PFSK-1 (cell line): ENCODE data around the gene MGAT1.

Experiments
- FOXP2 ChIP-seq: optimal IDR thresholded peaks from 2 replicates; pipeline ENCODE3; 2011; ENCODE audit warnings: borderline replicate concordance, control low read depth, inconsistent platforms; ENCODE audit not compliant: insufficient read depth; ENCODE audit errors: extremely low read length, extremely low read depth
- POLR2AphosphoS5 ChIP-seq: IDR thresholded peaks from 2 replicates; pipeline ENCODE4 v1.6.1; 2012; ENCODE audit warnings: low read depth, mild to moderate bottlenecking, control low read depth, low read length, moderate library complexity
- SIN3A ChIP-seq: IDR thresholded peaks from 2 replicates; pipeline ENCODE4 v1.6.1; 2012; ENCODE audit warnings: mild to moderate bottlenecking, low read length, moderate library complexity, borderline replicate concordance; ENCODE audit not compliant: insufficient read depth
- TAF1 ChIP-seq: IDR thresholded peaks from 2 replicates; pipeline ENCODE4 v1.6.1; 2012; ENCODE audit warnings: low read length, control low read depth, borderline replicate concordance; ENCODE audit not compliant: insufficient read depth
- TF ChIP-seq, protein P1 (sequence below), 2 experiments: IDR thresholded peaks; 2 replicates each; pipeline versions ENCODE4 v1.6.1 to v1.8.0; 2011 to 2012; ENCODE audit warnings: low read depth in 2 of 2, low read length in 2 of 2, control low read depth in 1 of 2, inconsistent platforms in 1 of 2, mild to moderate bottlenecking in 1 of 2, moderate library complexity in 1 of 2; ENCODE audit not compliant: insufficient read depth in 1 of 2

Gene MGAT1

DNA sequence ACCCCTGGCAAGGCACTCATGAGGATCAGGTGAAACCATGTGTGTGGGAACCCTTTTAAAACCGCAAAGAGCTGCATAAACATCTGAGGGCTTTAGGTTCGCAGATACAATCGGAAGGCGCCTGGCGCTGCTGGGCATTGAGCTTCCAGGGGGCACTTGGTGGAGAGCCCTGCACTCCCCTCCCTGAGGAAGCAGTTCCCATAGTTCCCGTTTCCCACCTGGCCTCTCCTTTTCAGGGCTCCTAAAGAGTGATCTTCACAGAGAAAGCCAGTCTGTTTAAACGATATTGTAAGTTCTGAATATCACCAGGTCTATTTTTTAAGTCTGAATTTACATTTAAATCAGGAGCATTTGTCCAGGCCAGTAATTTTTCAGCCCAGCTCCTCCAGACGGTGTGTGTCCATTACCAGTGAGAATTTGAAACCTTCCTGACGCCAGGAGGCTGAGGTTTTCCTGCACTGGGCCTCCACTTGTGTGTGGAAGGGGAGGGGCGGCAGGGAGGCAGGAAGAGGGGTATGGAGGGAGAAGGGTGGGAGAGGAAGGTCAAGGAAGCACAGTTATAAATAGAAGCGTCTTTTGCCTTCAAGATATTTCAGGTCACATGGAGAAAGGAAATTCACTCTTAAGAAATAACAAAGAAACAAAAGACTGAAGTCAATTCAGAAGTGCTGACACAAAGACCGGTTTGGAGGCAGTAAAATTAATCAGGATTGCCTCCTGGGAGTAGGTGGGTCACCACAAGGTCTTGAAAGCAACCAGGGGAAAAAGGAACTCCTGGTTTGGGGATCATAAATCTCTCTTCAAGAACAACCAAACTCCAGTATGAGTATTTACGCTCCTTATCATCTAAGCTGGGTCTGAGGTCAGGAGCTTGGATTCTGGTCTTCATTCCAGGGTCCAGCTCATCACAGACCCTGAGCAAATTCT, 14.3 kb upstream of the MGAT1 start:
- TF ChIP-seq, protein P1, sequence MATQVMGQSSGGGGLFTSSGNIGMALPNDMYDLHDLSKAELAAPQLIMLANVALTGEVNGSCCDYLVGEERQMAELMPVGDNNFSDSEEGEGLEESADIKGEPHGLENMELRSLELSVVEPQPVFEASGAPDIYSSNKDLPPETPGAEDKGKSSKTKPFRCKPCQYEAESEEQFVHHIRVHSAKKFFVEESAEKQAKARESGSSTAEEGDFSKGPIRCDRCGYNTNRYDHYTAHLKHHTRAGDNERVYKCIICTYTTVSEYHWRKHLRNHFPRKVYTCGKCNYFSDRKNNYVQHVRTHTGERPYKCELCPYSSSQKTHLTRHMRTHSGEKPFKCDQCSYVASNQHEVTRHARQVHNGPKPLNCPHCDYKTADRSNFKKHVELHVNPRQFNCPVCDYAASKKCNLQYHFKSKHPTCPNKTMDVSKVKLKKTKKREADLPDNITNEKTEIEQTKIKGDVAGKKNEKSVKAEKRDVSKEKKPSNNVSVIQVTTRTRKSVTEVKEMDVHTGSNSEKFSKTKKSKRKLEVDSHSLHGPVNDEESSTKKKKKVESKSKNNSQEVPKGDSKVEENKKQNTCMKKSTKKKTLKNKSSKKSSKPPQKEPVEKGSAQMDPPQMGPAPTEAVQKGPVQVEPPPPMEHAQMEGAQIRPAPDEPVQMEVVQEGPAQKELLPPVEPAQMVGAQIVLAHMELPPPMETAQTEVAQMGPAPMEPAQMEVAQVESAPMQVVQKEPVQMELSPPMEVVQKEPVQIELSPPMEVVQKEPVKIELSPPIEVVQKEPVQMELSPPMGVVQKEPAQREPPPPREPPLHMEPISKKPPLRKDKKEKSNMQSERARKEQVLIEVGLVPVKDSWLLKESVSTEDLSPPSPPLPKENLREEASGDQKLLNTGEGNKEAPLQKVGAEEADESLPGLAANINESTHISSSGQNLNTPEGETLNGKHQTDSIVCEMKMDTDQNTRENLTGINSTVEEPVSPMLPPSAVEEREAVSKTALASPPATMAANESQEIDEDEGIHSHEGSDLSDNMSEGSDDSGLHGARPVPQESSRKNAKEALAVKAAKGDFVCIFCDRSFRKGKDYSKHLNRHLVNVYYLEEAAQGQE (IDR thresholded peaks at IDR 0.05; ENCODE audit: insufficient read depth in 1 of 2, low read depth in 2 of 2, low read length in 2 of 2) = no peak
- TF ChIP-seq FOXP2 = no peak
- TF ChIP-seq SIN3A = no peak
- no peak for TF ChIP-seq TAF1
- no peak; the same call in 1 of the 2 replicates for TF ChIP-seq POLR2AphosphoS5

DNA sequence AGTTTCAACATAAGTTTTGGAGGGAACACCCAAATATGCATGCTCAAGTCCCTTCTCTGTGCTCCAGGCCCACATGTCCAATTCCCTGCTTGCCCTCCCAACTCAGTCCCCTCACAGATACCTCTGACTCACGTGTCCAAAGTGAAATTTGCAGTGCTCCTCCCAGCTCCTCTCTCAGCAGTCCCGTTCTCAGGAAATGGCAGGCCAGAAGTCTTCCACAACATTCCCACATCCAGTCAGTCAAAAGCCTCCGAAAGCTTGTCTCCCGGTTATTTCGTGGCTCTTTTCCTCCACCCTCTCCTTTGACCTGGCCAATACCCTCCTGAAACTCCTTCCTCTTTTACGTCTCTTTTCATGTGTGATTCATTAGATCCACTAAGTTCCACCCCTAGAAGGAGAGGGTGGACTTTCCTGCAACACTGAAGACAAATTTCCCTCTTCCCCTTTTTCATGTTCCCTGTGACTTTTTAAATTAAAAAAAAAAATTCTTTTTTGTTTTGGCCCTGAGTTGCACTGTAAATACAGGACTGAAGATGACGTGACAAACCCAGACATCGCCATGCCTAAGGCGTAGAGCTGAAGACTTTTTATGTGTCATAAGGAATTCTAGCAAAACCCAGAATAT, 12.8 kb upstream of the MGAT1 start:
- TF ChIP-seq SIN3A (no peak), POLR2AphosphoS5 (no peak), TAF1 (no peak), FOXP2 (no peak)
- TF ChIP-seq, protein P1 (IDR thresholded peaks at IDR 0.05; ENCODE audit: insufficient read depth in 1 of 2, low read depth in 2 of 2, low read length in 2 of 2) = no peak

GRCh38 chr5:180813420-180813819, 10.8 kb upstream of the MGAT1 start:
- TF ChIP-seq TAF1 (no peak), POLR2AphosphoS5 (no peak), FOXP2 (no peak), SIN3A (no peak)
- TF ChIP-seq, protein P1 (IDR thresholded peaks at IDR 0.05; ENCODE audit: insufficient read depth in 1 of 2, low read depth in 2 of 2, low read length in 2 of 2) = no peak

- TF ChIP-seq, protein P1 (IDR thresholded peaks at IDR 0.05; ENCODE audit: insufficient read depth in 1 of 2, low read depth in 2 of 2, low read length in 2 of 2) = no peak
- 0 out of 2 replicates have a peak, but pooled peaks have one; percentile 27 for TF ChIP-seq POLR2AphosphoS5
- TF ChIP-seq FOXP2 = no peak
These were observed 9.1 kb upstream of the MGAT1 start for GRCh38 chr5:180811623-180812124.
